WTC11 (cell line): ENCODE data around the gene EGLN1. TPM values are rescaled to one million over a fixed set of nuclear protein-coding genes. Genes with fewer than 3 reads are reported as not detected.

ENCODE experiments used
- ATAC-seq: fragments of 200-7000 bp; cut with Tn5 transposase; 2 replicates; pipeline ENCODE4 v1.10.0; 2021; ENCODE audit warnings: mild to moderate bottlenecking, moderate library complexity
- CTCF ChIA-PET: fragments of 300-600 bp; sonication (Branson Sonifier 250); formaldehyde crosslinking; loops from one replicate; lab custom pipeline; 2021; ENCODE audit warnings: antibody characterized with exemption; lab: Charles Lee
- POLR2A ChIA-PET: fragments of 350-600 bp; sonication (Branson Sonifier 250); formaldehyde crosslinking; loops from one replicate; lab custom pipeline; 2021; ENCODE audit warnings: antibody characterized with exemption; lab: Charles Lee
- DNase-seq: peaks from one replicate; pipeline ENCODE4 v3.0.0; 2021; ENCODE audit warnings: low spot score
- H3K27ac Mint-ChIP-seq: 2 replicates; pipeline ENCODE4 v1.8.0; 2021; ENCODE audit warnings: mixed read lengths
- H3K27me3 Mint-ChIP-seq: 2 replicates; pipeline ENCODE4 v1.8.0; 2021; ENCODE audit warnings: low read depth, mild to moderate bottlenecking, moderate library complexity, mixed read lengths
- H3K36me3 Mint-ChIP-seq: 2 replicates; pipeline ENCODE4 v1.8.0; 2021; ENCODE audit warnings: mixed read lengths
- H3K4me1 Mint-ChIP-seq: 2 replicates; pipeline ENCODE4 v1.8.0; 2022; ENCODE audit warnings: mixed read lengths
- H3K4me3 Mint-ChIP-seq: 2 replicates; pipeline ENCODE4 v1.8.0; 2021; ENCODE audit warnings: mild to moderate bottlenecking, moderate library complexity, mixed read lengths
- H3K9me3 Mint-ChIP-seq: 2 replicates; pipeline ENCODE4 v1.8.0; 2021; ENCODE audit warnings: mixed read lengths
- CREB1 ChIP-seq: sonication (generic); formaldehyde crosslinking; IDR thresholded peaks from 2 replicates; pipeline ENCODE4 v1.8.0; 2023; ENCODE audit warnings: mild to moderate bottlenecking, missing genetic modification reagents
- E2F4 ChIP-seq: sonication (generic); formaldehyde crosslinking; IDR thresholded peaks from 2 replicates; pipeline ENCODE4 v1.8.1; 2022; ENCODE audit warnings: low read depth, mild to moderate bottlenecking, moderate library complexity, missing genetic modification reagents, borderline replicate concordance
- EMX1 ChIP-seq: fragments of 250-450 bp; sonication (Bioruptor Pico); IDR thresholded peaks from 2 replicates; pipeline ENCODE4 v1.8.0; 2021; ENCODE audit warnings: mild to moderate bottlenecking
- ESRRA ChIP-seq: sonication (generic); formaldehyde crosslinking; IDR thresholded peaks from 2 replicates; pipeline ENCODE4 v1.8.1; 2022; ENCODE audit warnings: mild to moderate bottlenecking, missing genetic modification reagents, borderline replicate concordance
- FOXK1 ChIP-seq: sonication (generic); formaldehyde crosslinking; IDR thresholded peaks from 2 replicates; pipeline ENCODE4 v1.8.0; 2022; ENCODE audit warnings: mild to moderate bottlenecking, moderate library complexity, missing genetic modification reagents
- GRHL2 ChIP-seq: fragments of 250-450 bp; sonication (Bioruptor Pico); IDR thresholded peaks from 2 replicates; pipeline ENCODE4 v1.8.0; 2022; ENCODE audit warnings: mild to moderate bottlenecking, moderate library complexity; ENCODE audit not compliant: insufficient replicate concordance, severe bottlenecking
- JAZF1 ChIP-seq: fragments of 250-450 bp; sonication (Bioruptor Pico); IDR thresholded peaks from 2 replicates; pipeline ENCODE4 v1.9.0; 2021; ENCODE audit warnings: moderate library complexity, mild to moderate bottlenecking, inconsistent platforms
- MAX ChIP-seq: sonication (generic); formaldehyde crosslinking; IDR thresholded peaks from 2 replicates; pipeline ENCODE4 v1.8.0; 2022; ENCODE audit warnings: mild to moderate bottlenecking, missing genetic modification reagents
- MXD4 ChIP-seq: fragments of 250-450 bp; sonication (Bioruptor Pico); IDR thresholded peaks from 2 replicates; pipeline ENCODE4 v1.8.0; 2021; ENCODE audit warnings: mild to moderate bottlenecking, moderate library complexity, borderline replicate concordance
- NR1H2 ChIP-seq: sonication (generic); formaldehyde crosslinking; IDR thresholded peaks from 2 replicates; pipeline ENCODE4 v1.9.0; 2021; ENCODE audit warnings: mild to moderate bottlenecking, moderate library complexity, missing genetic modification reagents
- TEAD4 ChIP-seq: sonication (generic); formaldehyde crosslinking; IDR thresholded peaks from 2 replicates; pipeline ENCODE4 v1.8.0; 2022; ENCODE audit warnings: mild to moderate bottlenecking, missing genetic modification reagents
- ZMAT4 ChIP-seq: fragments of 250-450 bp; sonication (Bioruptor Pico); IDR thresholded peaks from 2 replicates; pipeline ENCODE4 v1.9.0; 2021; ENCODE audit warnings: mild to moderate bottlenecking
- ZNF219 ChIP-seq: sonication (generic); formaldehyde crosslinking; IDR thresholded peaks from 2 replicates; pipeline ENCODE4 v1.8.0; 2023; ENCODE audit warnings: missing genetic modification reagents, mild to moderate bottlenecking, borderline replicate concordance
- ZNF232 ChIP-seq: sonication (generic); formaldehyde crosslinking; IDR thresholded peaks from 2 replicates; pipeline ENCODE4 v1.8.0; 2022; ENCODE audit warnings: mild to moderate bottlenecking, missing genetic modification reagents
- ZNF263 ChIP-seq: sonication (generic); formaldehyde crosslinking; IDR thresholded peaks from 2 replicates; pipeline ENCODE4 v1.8.1; 2022; ENCODE audit warnings: low read depth, mild to moderate bottlenecking, moderate library complexity, missing genetic modification reagents
- ZNF532 ChIP-seq: fragments of 250-450 bp; sonication (Bioruptor Pico); IDR thresholded peaks from 2 replicates; pipeline ENCODE4 v1.9.0; 2021; ENCODE audit warnings: mild to moderate bottlenecking, borderline replicate concordance
- ZNF671 ChIP-seq: fragments of 250-450 bp; sonication (Bioruptor Pico); IDR thresholded peaks from 2 replicates; pipeline ENCODE4 v1.8.0; 2021; ENCODE audit warnings: mild to moderate bottlenecking
- total RNA-seq: library from RNA; stranded (reverse); gene quantifications from 3 replicates; pipeline ENCODE4 v1.2.3, GENCODE V29; 2021
- TF ChIP-seq, protein P1 (sequence below): sonication (generic); formaldehyde crosslinking; IDR thresholded peaks from 2 replicates; pipeline ENCODE4 v1.8.0; 2022; ENCODE audit warnings: missing genetic modification reagents
- TF ChIP-seq, protein P2 (sequence below): fragments of 200-600 bp; IDR thresholded peaks from 2 replicates; pipeline ENCODE4 v1.8.0; 2022; ENCODE audit warnings: antibody characterized with exemption
- TF ChIP-seq, protein P3 (sequence below): sonication (generic); formaldehyde crosslinking; IDR thresholded peaks from 2 replicates; pipeline ENCODE4 v1.8.1; 2022; ENCODE audit warnings: low read depth, missing genetic modification reagents, borderline replicate concordance

EGLN1 gene
- total RNA-seq, 1 experiment from 2014 or later, result 13.7 TPM

DNA sequence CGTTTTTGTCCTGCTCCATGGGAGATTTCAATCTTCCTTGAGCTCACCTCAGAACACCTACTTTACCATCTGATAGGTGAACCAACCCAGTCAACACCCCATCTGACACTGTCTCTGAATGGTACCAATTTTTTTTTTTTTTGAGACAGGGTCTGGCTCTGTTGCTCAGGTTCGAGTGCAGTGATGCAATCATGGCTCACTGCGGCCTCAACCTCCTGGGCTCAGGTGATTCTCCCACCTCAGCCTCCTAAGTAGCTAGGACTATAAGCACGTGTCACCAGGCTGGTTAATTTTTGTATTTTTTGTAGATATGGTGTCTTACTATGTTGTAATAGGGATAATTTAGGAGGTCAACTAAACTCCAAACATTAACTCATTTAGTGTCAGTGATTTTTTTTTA lies 47.7 kb downstream of the EGLN1 start:
- H3K27me3 Mint-ChIP-seq, result no peaks in the 10 kb centered on the region
- TF ChIP-seq ESRRA (CRISPR knock-in tag) (no peak), GRHL2 (CRISPR knock-in tag) (no peak), ZMAT4 (no peak), CREB1 (no peak)
- TF ChIP-seq, protein P1, sequence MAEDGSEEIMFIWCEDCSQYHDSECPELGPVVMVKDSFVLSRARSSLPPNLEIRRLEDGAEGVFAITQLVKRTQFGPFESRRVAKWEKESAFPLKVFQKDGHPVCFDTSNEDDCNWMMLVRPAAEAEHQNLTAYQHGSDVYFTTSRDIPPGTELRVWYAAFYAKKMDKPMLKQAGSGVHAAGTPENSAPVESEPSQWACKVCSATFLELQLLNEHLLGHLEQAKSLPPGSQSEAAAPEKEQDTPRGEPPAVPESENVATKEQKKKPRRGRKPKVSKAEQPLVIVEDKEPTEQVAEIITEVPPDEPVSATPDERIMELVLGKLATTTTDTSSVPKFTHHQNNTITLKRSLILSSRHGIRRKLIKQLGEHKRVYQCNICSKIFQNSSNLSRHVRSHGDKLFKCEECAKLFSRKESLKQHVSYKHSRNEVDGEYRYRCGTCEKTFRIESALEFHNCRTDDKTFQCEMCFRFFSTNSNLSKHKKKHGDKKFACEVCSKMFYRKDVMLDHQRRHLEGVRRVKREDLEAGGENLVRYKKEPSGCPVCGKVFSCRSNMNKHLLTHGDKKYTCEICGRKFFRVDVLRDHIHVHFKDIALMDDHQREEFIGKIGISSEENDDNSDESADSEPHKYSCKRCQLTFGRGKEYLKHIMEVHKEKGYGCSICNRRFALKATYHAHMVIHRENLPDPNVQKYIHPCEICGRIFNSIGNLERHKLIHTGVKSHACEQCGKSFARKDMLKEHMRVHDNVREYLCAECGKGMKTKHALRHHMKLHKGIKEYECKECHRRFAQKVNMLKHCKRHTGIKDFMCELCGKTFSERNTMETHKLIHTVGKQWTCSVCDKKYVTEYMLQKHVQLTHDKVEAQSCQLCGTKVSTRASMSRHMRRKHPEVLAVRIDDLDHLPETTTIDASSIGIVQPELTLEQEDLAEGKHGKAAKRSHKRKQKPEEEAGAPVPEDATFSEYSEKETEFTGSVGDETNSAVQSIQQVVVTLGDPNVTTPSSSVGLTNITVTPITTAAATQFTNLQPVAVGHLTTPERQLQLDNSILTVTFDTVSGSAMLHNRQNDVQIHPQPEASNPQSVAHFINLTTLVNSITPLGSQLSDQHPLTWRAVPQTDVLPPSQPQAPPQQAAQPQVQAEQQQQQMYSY (CRISPR knock-in tag), result no peak
- TF ChIP-seq, protein P2, sequence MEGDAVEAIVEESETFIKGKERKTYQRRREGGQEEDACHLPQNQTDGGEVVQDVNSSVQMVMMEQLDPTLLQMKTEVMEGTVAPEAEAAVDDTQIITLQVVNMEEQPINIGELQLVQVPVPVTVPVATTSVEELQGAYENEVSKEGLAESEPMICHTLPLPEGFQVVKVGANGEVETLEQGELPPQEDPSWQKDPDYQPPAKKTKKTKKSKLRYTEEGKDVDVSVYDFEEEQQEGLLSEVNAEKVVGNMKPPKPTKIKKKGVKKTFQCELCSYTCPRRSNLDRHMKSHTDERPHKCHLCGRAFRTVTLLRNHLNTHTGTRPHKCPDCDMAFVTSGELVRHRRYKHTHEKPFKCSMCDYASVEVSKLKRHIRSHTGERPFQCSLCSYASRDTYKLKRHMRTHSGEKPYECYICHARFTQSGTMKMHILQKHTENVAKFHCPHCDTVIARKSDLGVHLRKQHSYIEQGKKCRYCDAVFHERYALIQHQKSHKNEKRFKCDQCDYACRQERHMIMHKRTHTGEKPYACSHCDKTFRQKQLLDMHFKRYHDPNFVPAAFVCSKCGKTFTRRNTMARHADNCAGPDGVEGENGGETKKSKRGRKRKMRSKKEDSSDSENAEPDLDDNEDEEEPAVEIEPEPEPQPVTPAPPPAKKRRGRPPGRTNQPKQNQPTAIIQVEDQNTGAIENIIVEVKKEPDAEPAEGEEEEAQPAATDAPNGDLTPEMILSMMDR, result no peak
- TF ChIP-seq, all 79 proteins: peak for 0
- POLR2A ChIA-PET, result interaction anchor here (0.6 kb wide), 1 partner anchor 12 kb away, joined by 3 read pairs; no protein-coding TSS in a partner anchor
- CTCF ChIA-PET, result no interaction called here
- no peak for ATAC-seq
- peaks cover 15% of the 10 kb centered on the region for H3K4me1 Mint-ChIP-seq
- no peaks in the 10 kb centered on the region for H3K36me3 Mint-ChIP-seq
- no peak overlapping the region for H3K27ac Mint-ChIP-seq
- DNase-seq, result no peak
- no peaks in the 10 kb centered on the region for H3K9me3 Mint-ChIP-seq
- no peak overlapping the region for H3K4me3 Mint-ChIP-seq

DNA sequence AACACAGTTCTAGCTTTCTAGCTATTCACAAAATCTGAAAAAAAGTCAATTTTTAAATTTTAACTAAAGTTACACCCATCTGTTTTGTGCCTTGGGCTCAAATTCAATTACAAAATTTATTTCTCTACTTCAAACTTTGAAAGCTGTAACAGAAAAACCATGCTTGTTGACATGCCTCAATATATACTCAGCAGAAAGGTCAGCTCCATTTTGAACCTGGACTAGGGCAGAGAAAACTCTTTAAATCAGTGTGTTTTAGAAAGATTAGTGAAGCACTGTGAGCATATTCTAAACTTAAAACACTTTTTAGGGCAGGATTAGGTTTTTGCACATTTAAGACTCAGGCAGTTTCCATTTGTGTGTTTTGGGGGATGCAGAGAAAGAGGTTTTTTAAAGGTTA lies 49.6 kb downstream of the EGLN1 start:
- Mint-ChIP-seq H3K36me3 (no peaks in the 10 kb centered on the region), H3K4me1 (peaks cover 9% of the 10 kb centered on the region)
- CTCF ChIA-PET, result no interaction called here
- TF ChIP-seq TEAD4 (CRISPR knock-in tag) (no peak), JAZF1 (CRISPR knock-in tag) (no peak), ZNF219 (no peak)
- TF ChIP-seq, protein P3, sequence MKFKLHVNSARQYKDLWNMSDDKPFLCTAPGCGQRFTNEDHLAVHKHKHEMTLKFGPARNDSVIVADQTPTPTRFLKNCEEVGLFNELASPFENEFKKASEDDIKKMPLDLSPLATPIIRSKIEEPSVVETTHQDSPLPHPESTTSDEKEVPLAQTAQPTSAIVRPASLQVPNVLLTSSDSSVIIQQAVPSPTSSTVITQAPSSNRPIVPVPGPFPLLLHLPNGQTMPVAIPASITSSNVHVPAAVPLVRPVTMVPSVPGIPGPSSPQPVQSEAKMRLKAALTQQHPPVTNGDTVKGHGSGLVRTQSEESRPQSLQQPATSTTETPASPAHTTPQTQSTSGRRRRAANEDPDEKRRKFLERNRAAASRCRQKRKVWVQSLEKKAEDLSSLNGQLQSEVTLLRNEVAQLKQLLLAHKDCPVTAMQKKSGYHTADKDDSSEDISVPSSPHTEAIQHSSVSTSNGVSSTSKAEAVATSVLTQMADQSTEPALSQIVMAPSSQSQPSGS (CRISPR knock-in tag), result no peak
- TF ChIP-seq, all 79 proteins: peak for 0
- no peak overlapping the region for H3K4me3 Mint-ChIP-seq
- no peak for ATAC-seq
- DNase-seq, result no peak
- no peaks in the 10 kb centered on the region for H3K9me3 Mint-ChIP-seq
- H3K27ac Mint-ChIP-seq, result no peak overlapping the region
- POLR2A ChIA-PET, result no interaction called here
- H3K27me3 Mint-ChIP-seq, result no peaks in the 10 kb centered on the region

DNA sequence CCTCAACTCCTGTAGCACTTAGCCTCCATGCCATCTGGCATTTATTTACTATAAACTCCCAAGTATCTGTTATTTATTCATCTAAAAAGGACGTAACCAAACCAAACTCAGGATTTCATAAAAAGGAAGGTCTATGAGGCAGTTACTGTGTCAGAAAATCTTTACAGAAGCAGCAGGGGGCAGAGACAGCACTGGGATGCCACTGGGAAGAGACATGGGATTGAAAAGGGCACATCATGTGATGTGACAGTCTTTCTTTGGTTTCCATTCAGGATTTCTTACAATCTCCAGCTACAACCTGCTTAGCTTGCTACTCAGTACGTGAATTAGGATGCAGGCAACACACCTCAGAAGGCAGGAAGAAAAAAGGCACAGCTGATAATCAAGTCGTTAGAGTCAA lies 52.8 kb downstream of the EGLN1 start:
- no peak for ATAC-seq
- CTCF ChIA-PET, result no interaction called here
- TF ChIP-seq ZNF532 (no peak), GRHL2 (CRISPR knock-in tag) (no peak), MAX (CRISPR knock-in tag) (no peak), E2F4 (CRISPR knock-in tag) (no peak), ZNF232 (CRISPR knock-in tag) (no peak), MXD4 (no peak), NR1H2 (CRISPR knock-in tag) (no peak), EMX1 (CRISPR knock-in tag) (no peak), FOXK1 (CRISPR knock-in tag) (no peak), ZNF671 (no peak), ZNF263 (CRISPR knock-in tag) (no peak)

More for the DNA sequence above, 52.8 kb downstream of the EGLN1 start:
- POLR2A ChIA-PET, result interaction anchor here (0.6 kb wide), 1 partner anchor 858 kb away, joined by 3 read pairs; no protein-coding TSS in a partner anchor
- H3K27ac Mint-ChIP-seq, result no peak overlapping the region
- H3K27me3 Mint-ChIP-seq, result no peaks in the 10 kb centered on the region
- no peak overlapping the region for H3K4me3 Mint-ChIP-seq
- no peaks in the 10 kb centered on the region for H3K36me3 Mint-ChIP-seq
- DNase-seq, result no peak
- H3K4me1 Mint-ChIP-seq, result no peaks in the 10 kb centered on the region
- no peaks in the 10 kb centered on the region for H3K9me3 Mint-ChIP-seq
